SW 1271 (cell line): ENCODE measurements around the gene ZNF205.
"Not testable (repeated sequence)": the region's sequence is repeated elsewhere in the genome, so short reads cannot be mapped to it uniquely, and the experiment has no call there.

Experiments
- DNase-seq, 2 experiments: peaks; one replicate each; lab custom pipeline; 2025; lab: John Stamatoyannopoulos, UW

ZNF205 gene

GRCh38 chr16:3134338-3135125 is 22.1 kb downstream of the ZNF205 start, which contains the start of gene ZNF213:
Gene ZNF213, plus strand, starts transcription at chr16:3135029. Its CDS starts 2,252 bp downstream, at chr16:3137281.
- DNase-seq, result peak; percentile 82 to 94

GRCh38 chr16:3135126-3135715 is 22.8 kb downstream of the ZNF205 start:
- peak in 1 of 2 experiments; percentile 37 for DNase-seq

- no peak for DNase-seq
Observed at GRCh38 chr16:3137267-3137666, 24.9 kb downstream of the ZNF205 start.

GRCh38 chr16:3138342-3138741 is 26.0 kb downstream of the ZNF205 start:
- DNase-seq, result no peak

- no peak for DNase-seq
Observed at GRCh38 chr16:3138823-3139426, 26.5 kb downstream of the ZNF205 start.

GRCh38 chr16:3139561-3139960 is 27.2 kb downstream of the ZNF205 start:
- DNase-seq, result not testable (repeated sequence)

- DNase-seq, result no peak
Observed at GRCh38 chr16:3140603-3141427, 28.4 kb downstream of the ZNF205 start.

- no peak for DNase-seq
Observed at GRCh38 chr16:3141781-3142311, 29.5 kb downstream of the ZNF205 start.

- DNase-seq, result no peak
Observed at GRCh38 chr16:3142327-3142726, 29.9 kb downstream of the ZNF205 start.

- DNase-seq, result no peak
Observed at GRCh38 chr16:3142770-3143169, 30.4 kb downstream of the ZNF205 start.

GRCh38 chr16:3143189-3143588 is 30.8 kb downstream of the ZNF205 start:
- no peak for DNase-seq

GRCh38 chr16:3143598-3144320 is 31.4 kb downstream of the ZNF205 start:
- DNase-seq, result no peak

- no peak for DNase-seq
Observed at GRCh38 chr16:3144321-3144983, 32.1 kb downstream of the ZNF205 start.

GRCh38 chr16:3145151-3145550 is 32.8 kb downstream of the ZNF205 start:
- no peak for DNase-seq

- no peak for DNase-seq
Observed at GRCh38 chr16:3145660-3146059, 33.3 kb downstream of the ZNF205 start.

- DNase-seq, result no peak
Observed at GRCh38 chr16:3147046-3147756, 34.8 kb downstream of the ZNF205 start.

- DNase-seq, result no peak
Observed at GRCh38 chr16:3147757-3148104, 35.3 kb downstream of the ZNF205 start.

GRCh38 chr16:3148256-3149192 is 36.1 kb downstream of the ZNF205 start:
- no peak for DNase-seq

GRCh38 chr16:3149193-3149530 is 36.8 kb downstream of the ZNF205 start:
- DNase-seq, result no peak
